ENCODE measurements around the gene SPINK8.

- TF ChIP-seq CTCF (IDR thresholded peaks at IDR 0.05; ENCODE audit: low read depth, low read length) (no peak), POLR2A (IDR thresholded peaks at IDR 0.05; ENCODE audit: extremely low read depth, insufficient read length) (no peak), MAX (IDR thresholded peaks at IDR 0.05; ENCODE audit: low read depth, low read length) (no peak)
Observed at GRCh38 chr3:48286308-48286707, 47.2 kb downstream of the SPINK8 start.

Measured in NB4 (cell line).